HG03439 (cell line): ENCODE results near the gene SCGB1C1.

Experiments used
- ATAC-seq: cut with Tn5 transposase; IDR thresholded peaks from one replicate; pipeline ENCODE4 v1.9.1; 2021; ENCODE audit warnings: mild to moderate bottlenecking, moderate library complexity; ENCODE audit not compliant: unreplicated experiment

Gene SCGB1C1

DNA sequence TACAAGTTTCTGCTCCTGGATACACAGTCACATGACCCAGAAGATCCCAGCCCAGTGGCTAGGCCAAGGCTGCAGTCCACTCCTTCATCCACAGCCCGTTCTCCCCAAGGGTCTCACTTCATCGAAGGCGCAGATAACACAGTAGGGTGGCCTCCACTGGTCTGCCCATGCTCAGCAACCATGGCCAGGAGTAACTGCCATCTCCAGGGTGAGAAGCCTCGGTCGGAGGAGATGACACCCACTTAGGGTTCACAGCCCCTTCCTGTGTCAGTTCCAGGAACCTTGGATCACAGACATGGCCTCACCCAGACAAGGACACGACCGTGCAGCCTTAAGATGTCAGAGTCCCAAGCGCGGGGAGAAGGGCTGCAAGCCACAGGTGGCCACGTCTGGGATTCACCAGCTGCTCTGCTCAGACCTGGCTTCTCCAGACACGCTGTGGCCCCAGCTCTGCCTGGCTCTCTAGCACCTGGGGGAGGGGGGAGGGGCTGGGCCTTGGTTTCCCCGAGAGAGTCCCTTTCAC is 11.8 kb downstream of the SCGB1C1 start:
- no peak for ATAC-seq

DNA sequence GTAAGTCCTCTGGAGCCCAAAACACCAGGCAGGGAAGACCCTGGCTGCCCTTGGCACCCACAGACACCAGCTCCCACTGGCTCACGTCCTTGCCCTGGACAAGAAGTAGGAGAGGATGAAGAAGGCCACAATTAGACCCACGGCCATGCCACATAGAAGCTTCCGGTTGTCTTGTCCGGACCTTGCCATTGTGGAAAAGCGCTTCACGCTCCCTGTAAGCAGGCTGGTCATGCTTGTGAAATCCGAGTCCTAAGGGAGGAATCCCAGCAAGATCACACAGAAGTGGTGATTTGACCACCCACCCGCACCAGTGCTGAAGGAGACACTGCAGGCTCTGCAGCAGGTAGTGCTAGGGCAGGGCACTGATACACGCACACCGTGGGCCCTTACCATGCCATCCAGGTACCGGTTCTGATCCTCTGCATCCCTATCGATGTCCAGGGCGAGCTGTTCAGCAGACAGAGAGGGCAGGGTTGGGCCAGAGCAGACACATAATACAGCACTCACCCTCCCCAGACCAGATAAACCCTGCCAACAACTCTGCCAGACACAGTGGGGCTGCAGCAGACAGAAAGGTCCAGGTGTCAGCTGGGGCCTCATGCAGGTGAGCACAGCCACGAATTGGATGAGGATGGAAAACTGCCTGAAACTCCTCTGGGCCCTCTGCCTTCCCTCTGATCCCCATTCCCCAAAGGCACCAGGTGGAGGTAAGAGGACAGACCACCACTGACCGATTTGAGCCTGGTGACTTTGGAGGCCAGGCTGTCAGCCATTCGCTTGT is 12.5 kb downstream of the SCGB1C1 start:
- ATAC-seq, result no peak

DNA sequence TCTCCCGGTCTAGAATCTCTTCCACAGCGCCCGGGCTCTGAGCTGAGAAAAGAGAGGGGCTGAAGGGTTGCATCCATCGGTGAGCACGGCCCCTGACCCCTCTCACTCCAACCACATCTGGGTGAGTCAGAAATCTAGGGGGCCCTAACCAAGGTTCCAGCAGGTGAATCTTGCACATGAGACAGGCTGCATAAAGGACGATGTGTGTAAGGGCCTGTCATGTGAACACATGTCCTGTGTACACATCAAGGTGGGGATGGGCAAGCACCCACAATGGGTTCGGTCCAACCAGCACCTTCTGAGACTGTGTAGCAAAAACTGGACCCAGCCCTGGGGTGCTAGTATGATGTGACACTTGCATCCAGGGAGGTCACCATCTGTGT is 13.1 kb downstream of the SCGB1C1 start:
- no peak for ATAC-seq

DNA sequence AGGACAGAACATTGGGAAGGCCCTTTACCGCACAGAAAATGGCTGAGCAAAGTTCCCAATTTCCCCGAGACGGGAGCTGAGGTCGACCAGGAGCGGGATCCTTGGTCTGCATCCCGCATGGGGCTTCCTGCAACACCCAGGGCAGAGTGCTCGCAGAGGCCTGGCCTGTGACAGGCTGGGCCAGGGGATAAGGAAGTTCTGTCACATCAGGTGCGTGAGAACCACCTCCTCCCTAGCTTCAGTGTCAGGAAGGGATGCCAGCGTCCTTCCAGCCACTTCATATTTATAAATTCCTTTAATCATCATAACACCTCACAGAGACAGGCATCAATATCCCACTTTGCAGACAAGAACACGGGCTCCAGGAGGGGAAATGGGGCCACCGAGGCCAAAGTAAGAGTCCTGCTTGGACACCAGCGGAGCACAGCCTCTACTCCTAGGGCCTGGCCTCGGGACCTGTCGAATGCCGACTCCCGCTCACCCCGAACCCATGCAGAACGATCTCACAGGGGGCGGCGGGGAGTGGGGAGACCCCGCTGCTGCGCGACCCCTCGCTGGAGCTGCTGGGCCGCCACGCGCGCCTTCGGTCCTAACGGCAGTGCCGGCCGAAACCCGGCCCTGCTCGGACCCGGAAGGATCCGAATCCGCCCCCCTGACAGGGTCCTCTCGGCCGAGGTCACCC is 13.8 kb downstream of the SCGB1C1 start:
- no peak for ATAC-seq

DNA sequence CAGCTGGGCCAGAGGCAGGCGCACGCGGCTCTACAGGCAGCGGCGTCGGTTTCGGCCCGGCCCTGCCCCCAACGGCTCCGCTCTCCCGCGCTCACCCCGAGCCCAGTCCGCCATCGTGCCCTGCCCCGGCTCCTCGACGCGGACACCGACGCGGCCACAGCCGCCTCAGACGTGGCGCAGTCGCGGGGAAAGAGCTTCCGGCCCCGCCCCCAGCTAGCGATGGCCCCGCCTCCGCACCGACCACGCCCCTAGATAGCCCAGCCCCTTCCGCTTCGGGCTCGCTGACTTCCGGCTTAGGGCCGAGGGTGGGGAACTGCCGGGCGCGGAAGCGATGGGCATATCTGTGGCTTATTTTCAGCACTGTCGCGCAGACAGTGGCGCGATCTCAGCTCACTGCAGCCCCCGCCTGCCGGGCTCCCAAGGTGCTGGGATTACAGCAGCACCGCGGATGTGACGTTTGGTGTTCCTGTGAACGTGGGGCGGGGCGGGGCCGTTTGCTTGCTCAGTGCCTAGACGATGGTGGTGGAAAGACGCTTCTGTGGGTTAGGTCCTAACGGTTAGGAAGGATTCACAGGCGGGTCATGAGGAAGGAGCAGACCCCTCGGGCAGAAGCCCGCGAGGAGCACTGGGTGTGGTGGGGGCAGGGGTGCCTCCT is 14.5 kb downstream of the SCGB1C1 start, which contains the start of the genes BET1L and RIC8A:
Gene BET1L, minus strand, starts transcription at position 192 of the 655 bp plus-strand sequence. Its CDS starts 78 bp downstream, at position 114.
Gene RIC8A, plus strand, starts transcription at position 501 of the 655 bp plus-strand sequence. CDS start 1,147 bp downstream, outside the sequence.
- peak; percentile 78 for ATAC-seq

DNA sequence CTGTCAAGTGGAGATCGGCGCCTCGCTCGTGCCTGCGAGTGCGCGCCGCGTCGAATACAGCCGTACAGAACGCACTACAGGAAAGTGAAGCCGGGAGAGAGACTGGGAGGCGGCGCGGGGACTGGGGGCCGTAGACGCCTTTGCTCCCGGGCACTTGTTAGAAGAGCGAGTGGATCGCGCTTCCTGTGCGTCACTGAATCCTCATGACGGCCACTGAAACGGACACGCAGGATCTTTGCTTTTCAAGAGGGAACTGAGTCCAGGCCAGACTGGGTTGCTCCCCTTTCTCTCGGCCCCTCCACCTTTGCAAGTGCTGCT is 14.9 kb downstream of the SCGB1C1 start:
- no peak for ATAC-seq

DNA sequence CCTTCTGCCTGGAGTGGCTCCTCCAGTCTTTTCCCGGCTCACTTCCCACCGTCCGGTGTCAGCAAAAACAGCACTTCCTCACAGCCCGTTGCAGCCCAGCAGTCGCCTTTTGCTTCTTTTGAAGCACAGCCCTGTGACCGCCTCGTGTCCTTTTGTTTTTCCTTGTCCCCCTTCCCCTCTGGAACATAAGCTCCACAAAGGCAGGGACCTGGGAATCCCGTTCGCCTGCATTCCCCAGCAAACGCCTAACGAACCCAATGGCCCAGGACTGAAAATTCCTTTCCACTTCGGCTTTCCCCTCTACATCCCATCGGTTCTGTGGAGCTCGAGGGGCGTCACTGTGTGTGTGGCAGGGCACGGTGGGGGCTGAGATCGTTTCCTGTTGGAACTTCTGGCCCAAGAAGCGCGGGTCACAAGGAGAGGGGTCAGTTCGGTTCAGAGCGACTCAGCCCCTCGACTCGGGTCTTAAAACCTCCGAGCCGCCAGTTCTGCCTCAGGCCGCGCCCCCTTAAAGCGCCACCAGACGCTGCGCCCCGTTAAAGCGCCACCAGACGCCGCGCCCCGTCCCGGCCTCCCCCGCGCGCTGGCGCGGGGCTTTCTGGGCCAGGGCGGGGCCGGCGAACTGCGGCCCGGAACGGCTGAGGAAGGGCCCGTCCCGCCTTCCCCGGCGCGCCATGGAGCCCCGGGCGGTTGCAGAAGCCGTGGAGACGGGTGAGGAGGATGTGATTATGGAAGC is 15.5 kb downstream of the SCGB1C1 start:
- ATAC-seq, result peak; percentile 26

DNA sequence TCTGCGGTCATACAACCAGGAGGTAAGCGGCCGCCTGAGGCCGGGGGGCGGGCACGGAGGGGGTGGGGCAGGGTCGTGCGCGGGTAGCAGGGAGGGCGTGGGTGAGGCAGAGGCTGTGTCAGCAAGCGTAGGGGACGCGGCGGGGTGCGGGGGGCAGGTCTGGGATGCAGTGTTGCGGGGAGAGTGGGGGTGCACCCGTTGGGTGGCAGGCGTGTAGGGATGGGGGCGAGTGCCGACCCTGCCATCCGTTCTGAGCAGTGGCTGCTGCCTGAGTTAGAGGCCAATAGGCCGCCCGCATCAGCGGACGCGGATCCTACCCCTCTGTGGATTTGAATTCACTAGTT is 16.0 kb downstream of the SCGB1C1 start:
- ATAC-seq, result no peak

DNA sequence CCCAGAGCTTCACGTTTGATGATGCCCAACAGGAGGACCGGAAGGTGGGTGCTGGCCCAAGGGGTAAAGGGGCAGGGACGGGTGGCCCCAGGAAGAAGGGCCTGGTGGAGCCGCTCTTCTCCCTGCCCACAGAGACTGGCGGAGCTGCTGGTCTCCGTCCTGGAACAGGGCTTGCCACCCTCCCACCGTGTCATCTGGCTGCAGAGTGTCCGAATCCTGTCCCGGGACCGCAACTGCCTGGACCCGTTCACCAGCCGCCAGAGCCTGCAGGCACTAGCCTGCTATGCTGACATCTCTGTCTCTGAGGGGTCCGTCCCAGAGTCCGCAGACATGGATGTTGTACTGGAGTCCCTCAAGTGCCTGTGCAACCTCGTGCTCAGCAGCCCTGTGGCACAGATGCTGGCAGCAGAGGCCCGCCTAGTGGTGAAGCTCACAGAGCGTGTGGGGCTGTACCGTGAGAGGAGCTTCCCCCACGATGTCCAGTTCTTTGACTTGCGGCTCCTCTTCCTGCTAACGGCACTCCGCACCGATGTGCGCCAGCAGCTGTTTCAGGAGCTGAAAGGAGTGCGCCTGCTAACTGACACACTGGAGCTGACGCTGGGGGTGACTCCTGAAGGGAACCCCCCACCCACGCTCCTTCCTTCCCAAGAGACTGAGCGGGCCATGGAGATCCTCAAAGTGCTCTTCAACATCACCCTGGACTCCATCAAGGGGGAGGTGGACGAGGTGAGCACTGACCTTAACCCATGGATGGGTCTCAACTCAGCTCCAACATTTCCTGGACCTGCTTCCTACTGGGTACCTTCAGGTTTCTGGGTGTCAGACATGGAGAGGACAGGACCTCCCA is 16.6 kb downstream of the SCGB1C1 start:
- no peak for ATAC-seq

DNA sequence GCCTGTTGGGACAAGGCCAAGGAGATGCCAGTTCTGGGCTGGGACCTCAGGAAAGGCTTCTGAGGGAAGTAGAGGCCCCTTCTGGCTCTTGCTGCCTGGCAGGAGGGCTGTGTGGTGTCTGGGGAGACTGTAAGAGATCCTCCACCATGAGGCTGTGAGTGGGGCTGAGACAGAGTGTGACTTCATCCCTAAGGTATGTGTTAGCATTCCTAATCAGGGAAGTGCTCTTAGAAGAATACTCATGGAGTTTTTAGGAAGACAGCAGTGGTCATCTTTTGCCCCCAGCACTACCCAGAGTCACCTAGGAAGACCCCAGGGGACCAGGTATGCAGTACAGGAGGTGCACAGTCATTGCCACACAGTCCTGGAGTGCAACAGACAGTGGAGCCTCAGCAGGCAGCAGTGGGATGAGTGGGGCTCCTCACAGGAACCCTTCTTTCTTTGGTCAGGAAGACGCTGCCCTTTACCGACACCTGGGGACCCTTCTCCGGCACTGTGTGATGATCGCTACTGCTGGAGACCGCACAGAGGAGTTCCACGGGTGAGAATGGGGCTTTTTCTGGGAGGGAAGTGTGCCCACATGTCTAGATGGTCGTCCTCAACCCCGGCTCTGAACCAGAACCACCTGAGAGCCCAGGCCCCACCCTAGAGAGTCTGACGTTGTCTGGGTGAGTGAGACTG is 17.4 kb downstream of the SCGB1C1 start:
- no peak for ATAC-seq

DNA sequence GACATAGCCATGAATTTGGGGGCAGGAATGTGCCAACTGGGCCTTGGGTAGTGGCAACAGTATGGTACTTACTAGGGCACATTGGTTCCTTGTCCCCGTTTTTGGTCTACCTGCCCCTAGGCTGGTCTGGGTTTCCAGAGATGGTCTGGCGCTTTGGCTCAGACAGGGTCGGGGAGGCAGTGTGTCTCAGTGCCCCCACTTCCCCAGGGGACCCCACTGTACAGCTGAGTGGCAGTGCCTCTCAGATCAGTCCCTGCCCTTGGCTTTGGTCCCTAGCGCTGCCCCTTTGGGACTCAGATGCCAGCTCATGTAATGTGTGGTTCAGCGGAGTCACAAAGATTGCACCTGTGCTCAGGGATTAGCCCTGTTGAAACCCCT is 17.9 kb downstream of the SCGB1C1 start:
- ATAC-seq, result no peak

DNA sequence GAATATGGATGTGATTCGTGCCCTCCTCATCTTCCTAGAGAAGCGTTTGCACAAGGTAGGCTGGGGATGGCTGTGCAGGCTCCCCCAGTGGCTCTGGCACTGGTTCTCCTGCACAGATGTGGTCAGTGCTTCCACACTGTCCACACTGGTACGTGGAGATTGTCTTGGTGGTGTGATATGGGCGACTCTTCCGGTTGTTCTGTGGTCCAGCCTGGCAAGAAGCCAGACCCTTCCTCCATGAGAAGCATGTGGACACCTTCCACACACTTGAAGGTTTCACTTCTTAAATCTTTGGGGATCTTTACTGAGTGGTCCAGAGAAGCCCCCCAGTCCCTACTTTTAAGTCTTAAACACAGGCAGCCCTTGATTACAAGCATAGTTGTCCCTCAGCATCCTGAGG is 18.4 kb downstream of the SCGB1C1 start:
- ATAC-seq, result no peak

DNA sequence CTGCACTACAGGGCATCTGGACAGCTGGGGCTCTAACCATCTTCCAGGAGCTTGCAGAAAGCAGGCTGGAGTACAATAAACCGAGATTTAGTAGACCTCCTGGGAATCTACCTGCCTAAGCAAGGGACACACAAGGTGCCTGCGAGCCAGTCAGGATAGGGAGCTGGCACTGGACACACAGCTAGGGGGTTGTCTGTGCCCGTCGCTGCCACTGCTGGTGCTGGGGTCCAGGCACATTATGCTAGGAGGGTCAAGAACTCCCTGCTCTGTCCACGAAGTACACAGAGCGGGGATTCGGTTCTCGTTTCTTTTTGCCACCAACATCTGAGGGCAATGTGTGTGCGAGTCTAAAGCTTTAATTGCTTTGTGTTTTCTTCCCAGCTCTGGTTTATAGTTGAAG is 18.9 kb downstream of the SCGB1C1 start:
- ATAC-seq, result no peak

DNA sequence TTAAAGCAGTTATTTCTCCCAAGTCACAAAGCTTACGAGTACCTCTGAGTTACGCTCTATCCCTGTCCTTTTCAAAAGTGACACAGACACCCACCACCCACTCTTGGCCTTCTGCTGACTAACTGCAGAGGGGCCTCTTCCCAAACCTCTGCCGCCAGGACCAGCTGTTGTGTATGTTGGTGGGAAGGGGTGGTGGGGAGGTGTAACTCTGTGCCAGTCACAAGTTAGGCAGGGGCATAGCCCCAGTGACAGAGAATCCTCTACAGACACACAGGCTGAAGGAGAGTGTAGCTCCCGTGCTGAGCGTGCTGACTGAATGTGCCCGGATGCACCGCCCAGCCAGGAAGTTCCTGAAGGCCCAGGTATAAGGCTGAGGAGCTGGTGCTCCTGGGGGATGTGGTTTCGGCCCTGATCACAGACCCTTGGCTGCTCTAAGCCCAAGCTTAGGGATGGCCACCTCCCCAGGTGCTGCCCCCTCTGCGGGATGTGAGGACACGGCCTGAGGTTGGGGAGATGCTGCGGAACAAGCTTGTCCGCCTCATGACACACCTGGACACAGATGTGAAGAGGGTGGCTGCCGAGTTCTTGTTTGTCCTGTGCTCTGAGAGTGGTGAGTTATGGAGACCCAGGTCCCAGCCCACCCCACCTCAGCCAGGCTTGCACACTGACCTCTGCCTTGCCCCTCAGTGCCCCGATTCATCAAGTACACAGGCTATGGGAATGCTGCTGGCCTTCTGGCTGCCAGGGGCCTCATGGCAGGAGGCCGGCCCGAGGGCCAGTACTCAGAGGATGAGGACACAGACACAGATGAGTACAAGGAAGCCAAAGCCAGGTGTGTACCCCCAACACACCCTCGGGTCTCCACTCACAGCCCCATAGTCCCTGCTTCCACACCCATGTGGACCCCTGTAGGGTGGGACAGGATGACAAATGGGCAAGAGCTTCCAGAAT is 19.5 kb downstream of the SCGB1C1 start:
- ATAC-seq, result no peak

DNA sequence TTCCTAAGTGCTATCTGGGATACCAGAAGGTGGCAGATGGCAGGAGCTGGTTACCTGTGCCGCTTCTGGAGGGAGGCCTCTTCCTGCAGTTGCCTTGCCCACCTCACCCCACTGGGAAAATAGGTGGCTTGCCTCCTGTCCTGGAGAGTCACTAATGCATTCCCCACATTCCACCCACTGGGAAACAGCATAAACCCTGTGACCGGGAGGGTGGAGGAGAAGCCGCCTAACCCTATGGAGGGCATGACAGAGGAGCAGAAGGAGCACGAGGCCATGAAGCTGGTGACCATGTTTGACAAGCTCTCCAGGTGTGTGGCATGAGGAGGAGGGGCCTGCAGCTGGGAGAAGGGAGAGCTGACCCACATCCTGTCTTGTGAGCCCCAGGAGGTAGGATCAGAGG is 20.2 kb downstream of the SCGB1C1 start:
- no peak for ATAC-seq

DNA sequence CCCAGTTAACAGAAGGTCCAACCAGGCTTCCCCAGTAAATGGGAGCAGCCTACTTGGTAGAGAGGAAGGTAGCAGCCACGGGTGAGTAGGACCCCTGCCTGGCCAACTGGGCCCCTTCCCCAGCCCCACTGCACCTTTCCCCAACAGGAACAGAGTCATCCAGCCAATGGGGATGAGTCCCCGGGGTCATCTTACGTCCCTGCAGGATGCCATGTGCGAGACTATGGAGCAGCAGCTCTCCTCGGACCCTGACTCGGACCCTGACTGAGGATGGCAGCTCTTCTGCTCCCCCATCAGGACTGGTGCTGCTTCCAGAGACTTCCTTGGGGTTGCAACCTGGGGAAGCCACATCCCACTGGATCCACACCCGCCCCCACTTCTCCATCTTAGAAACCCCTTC is 21.2 kb downstream of the SCGB1C1 start:
- no peak for ATAC-seq

DNA sequence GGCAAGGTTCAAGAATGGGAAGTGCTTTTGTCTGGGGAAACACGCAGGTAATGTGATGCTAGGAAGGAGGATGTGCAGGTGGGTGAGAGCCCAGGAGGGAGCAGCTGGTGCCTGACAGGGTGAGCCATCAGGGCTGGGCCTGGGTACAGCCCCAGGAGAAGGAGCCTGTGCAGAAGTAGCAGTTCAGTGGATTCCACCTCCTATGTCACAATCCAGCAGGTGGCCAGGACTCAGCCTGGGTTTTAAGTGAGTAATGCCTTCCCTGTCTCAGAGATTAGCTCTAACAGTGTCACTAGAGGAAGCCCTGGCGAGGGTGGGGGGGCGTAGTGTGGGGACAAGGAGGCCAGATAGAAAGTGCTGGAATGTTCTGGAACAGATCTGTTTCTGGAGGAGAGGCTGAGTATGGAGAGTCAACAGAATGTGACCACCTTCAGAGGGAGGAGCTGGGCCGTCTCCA is 22.7 kb downstream of the SCGB1C1 start:
- ATAC-seq, result no peak
